RWPE2 (cell line): ENCODE measurements around the gene PCDHB6.
"Not testable (repeated sequence)": the region's sequence is repeated elsewhere in the genome, so short reads cannot be mapped to it uniquely, and the experiment has no call there.

Source experiments
- ATAC-seq: fragments of 200-7000 bp; cut with Tn5 transposase; 3 replicates; pipeline ENCODE4 v1.9.1; 2021; ENCODE audit warnings: low read depth
- DNase-seq: peaks from one replicate; pipeline ENCODE4 v3.0.0-alpha.2; 2020; ENCODE audit warnings: low spot score
- H3K27ac ChIP-seq: fragments of 450-650 bp; 2 replicates; pipeline ENCODE4 v1.5.1; 2017; ENCODE audit warnings: mild to moderate bottlenecking; ENCODE audit not compliant: poor library complexity, severe bottlenecking
- H3K27me3 ChIP-seq: fragments of 250-450 bp; sonication (Bioruptor Pico); 2 replicates; pipeline ENCODE4 v1.5.1; 2021; ENCODE audit warnings: mild to moderate bottlenecking, moderate library complexity; ENCODE audit not compliant: insufficient read depth, poor library complexity, severe bottlenecking
- H3K36me3 ChIP-seq: fragments of 250-450 bp; sonication (Bioruptor Pico); 2 replicates; pipeline ENCODE4 v1.5.1; 2020; ENCODE audit warnings: low read depth, mild to moderate bottlenecking, moderate library complexity
- H3K4me1 ChIP-seq: fragments of 250-450 bp; sonication (Bioruptor Pico); 2 replicates; pipeline ENCODE4 v1.5.1; 2021; ENCODE audit warnings: mild to moderate bottlenecking, moderate library complexity; ENCODE audit not compliant: insufficient read depth, poor library complexity, severe bottlenecking
- H3K4me3 ChIP-seq: fragments of 250-450 bp; sonication (Bioruptor Pico); 2 replicates; pipeline ENCODE4 v1.5.1; 2021; ENCODE audit warnings: mild to moderate bottlenecking, moderate library complexity; ENCODE audit not compliant: severe bottlenecking
- H3K9me3 ChIP-seq: fragments of 250-450 bp; sonication (Bioruptor Pico); 2 replicates; pipeline ENCODE4 v1.5.1; 2021; ENCODE audit warnings: mild to moderate bottlenecking, moderate library complexity; ENCODE audit not compliant: severe bottlenecking
- TF ChIP-seq, protein P1 (sequence below): fragments of 450-650 bp; IDR thresholded peaks from one replicate; pipeline ENCODE4 v1.5.1; 2017; ENCODE audit warnings: mild to moderate bottlenecking, moderate library complexity; ENCODE audit not compliant: poor library complexity, severe bottlenecking

The PCDHB6 gene

DNA sequence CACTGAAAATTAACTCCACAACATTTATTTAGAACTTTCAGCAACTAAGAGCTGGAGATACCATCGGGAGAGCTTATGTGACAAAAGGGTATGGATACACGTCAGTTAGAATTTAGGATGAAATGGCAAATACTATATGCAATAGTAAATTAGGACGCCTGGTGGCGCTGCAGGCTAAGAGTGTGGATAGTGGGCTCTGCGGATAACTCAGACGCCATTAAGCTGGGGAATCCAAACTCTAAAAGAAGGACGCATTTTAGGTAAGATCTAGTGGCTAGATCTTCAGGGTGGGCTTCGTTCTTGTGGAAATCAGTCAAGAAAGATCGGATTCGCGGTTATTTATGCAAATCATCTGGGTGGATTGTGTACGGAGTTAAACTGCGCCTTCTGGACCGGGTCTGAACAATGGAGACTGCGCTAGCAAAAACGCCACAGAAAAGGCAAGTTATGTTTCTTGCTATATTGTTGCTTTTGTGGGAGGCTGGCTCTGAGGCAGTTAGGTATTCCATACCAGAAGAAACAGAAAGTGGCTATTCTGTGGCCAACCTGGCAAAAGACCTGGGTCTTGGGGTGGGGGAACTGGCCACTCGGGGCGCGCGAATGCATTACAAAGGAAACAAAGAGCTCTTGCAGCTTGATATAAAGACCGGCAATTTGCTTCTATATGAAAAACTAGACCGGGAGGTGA is 14.7 kb upstream of the PCDHB6 start, which contains the start of gene PCDHB5:
Gene PCDHB5, plus strand, starts transcription at position 177 of the 688 bp plus-strand sequence. Its CDS starts 229 bp downstream, at position 406.
- TF ChIP-seq, protein P1, sequence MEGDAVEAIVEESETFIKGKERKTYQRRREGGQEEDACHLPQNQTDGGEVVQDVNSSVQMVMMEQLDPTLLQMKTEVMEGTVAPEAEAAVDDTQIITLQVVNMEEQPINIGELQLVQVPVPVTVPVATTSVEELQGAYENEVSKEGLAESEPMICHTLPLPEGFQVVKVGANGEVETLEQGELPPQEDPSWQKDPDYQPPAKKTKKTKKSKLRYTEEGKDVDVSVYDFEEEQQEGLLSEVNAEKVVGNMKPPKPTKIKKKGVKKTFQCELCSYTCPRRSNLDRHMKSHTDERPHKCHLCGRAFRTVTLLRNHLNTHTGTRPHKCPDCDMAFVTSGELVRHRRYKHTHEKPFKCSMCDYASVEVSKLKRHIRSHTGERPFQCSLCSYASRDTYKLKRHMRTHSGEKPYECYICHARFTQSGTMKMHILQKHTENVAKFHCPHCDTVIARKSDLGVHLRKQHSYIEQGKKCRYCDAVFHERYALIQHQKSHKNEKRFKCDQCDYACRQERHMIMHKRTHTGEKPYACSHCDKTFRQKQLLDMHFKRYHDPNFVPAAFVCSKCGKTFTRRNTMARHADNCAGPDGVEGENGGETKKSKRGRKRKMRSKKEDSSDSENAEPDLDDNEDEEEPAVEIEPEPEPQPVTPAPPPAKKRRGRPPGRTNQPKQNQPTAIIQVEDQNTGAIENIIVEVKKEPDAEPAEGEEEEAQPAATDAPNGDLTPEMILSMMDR = peak; percentile 62
- no peaks in the 10 kb centered on the region for H3K4me1 ChIP-seq
- peak within 1 kb of the TSS; percentile 8 for H3K4me3 ChIP-seq
- H3K36me3 ChIP-seq = no peaks in the 10 kb centered on the region
- no peak for DNase-seq
- H3K27ac ChIP-seq = no peak within 1 kb of the TSS
- peaks cover 10% of the 10 kb centered on the region for H3K9me3 ChIP-seq
- ATAC-seq = no peak; the same call in 2 of the 3 replicates
- H3K27me3 ChIP-seq = peaks cover 54% of the 10 kb centered on the region

DNA sequence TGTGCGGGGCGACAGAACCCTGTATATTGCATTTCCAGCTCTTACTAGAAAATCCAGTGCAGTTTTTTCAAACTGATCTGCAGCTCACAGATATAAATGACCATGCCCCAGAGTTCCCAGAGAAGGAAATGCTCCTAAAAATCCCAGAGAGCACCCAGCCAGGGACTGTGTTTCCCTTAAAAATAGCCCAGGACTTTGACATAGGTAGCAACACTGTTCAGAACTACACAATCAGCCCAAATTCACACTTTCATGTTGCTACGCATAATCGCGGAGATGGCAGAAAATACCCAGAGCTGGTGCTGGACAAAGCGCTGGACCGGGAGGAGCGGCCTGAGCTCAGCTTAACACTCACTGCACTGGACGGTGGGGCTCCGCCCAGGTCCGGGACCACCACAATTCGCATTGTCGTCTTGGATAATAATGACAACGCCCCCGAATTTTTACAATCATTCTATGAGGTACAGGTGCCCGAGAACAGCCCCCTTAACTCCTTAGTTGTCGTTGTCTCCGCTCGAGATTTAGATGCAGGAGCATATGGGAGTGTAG is 14.1 kb upstream of the PCDHB6 start:
- DNase-seq = no peak
- no peak overlapping the region for H3K27ac ChIP-seq
- peaks cover 50% of the 10 kb centered on the region for H3K27me3 ChIP-seq
- no peaks in the 10 kb centered on the region for H3K36me3 ChIP-seq
- peak overlapping the region; percentile 8 for H3K4me3 ChIP-seq
- no peaks in the 10 kb centered on the region for H3K4me1 ChIP-seq
- ATAC-seq = no peak
- H3K9me3 ChIP-seq = peaks cover 10% of the 10 kb centered on the region
- TF ChIP-seq, protein P1 = no peak

DNA sequence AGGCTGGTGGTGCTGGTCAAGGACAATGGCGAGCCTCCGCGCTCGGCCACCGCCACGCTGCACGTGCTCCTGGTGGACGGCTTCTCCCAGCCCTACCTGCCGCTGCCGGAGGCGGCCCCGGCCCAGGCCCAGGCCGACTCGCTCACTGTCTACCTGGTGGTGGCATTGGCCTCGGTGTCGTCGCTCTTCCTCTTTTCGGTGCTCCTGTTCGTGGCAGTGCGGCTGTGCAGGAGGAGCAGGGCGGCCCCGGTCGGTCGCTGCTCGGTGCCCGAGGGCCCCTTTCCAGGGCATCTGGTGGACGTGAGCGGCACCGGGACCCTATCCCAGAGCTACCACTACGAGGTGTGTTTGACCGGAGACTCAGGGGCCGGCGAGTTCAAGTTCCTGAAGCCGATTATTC is 12.5 kb upstream of the PCDHB6 start:
- H3K4me1 ChIP-seq, ATAC-seq, DNase-seq, H3K27ac ChIP-seq, H3K4me3 ChIP-seq, H3K36me3 ChIP-seq, H3K9me3 ChIP-seq: not testable (repeated sequence)
- H3K27me3 ChIP-seq = peaks cover 39% of the 10 kb centered on the region

DNA sequence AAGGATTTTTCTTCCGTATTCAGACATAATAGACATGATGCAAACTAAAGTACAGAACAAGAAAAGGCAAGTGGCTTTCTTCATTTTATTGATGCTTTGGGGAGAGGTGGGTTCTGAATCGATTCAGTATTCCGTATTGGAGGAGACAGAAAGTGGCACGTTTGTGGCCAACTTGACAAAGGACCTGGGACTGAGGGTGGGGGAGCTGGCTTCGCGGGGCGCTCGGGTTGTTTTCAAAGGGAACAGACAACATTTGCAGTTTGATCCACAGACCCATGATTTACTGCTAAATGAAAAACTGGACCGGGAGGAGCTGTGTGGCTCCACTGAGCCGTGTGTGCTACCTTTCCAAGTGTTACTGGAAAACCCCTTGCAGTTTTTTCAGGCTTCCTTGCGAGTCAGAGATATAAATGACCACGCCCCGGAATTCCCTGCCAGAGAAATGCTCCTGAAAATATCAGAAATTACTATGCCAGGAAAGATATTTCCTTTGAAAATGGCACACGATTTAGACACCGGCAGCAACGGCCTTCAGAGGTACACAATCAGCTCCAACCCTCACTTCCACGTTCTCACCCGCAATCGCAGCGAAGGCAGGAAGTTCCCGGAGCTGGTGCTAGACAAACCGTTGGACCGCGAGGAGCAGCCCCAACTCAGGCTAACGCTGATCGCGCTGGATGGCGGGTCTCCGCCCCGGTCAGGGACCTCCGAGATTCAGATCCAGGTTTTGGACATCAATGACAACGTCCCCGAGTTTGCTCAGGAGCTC is 551 bp downstream of the PCDHB6 start:
- TF ChIP-seq, protein P1 = no peak
- peaks cover 70% of the 10 kb centered on the region for H3K27me3 ChIP-seq
- H3K4me1 ChIP-seq = no peaks in the 10 kb centered on the region
- H3K9me3 ChIP-seq = peaks cover 2% of the 10 kb centered on the region
- H3K27ac ChIP-seq = no peak overlapping the region
- no peaks in the 10 kb centered on the region for H3K36me3 ChIP-seq
- ATAC-seq = no peak; the same call in 2 of the 3 replicates
- H3K4me3 ChIP-seq = no peak overlapping the region
- no peak for DNase-seq

DNA sequence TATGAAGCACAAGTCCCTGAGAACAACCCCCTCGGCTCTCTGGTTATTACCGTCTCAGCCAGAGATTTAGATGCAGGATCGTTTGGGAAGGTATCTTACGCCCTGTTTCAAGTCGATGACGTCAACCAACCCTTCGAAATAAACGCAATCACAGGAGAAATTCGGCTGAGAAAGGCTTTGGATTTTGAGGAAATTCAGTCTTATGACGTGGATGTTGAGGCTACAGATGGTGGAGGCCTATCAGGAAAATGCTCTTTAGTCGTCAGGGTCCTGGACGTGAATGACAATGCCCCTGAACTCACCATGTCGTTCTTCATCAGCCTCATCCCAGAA is 1.1 kb downstream of the PCDHB6 start:
- peaks cover 2% of the 10 kb centered on the region for H3K9me3 ChIP-seq

DNA sequence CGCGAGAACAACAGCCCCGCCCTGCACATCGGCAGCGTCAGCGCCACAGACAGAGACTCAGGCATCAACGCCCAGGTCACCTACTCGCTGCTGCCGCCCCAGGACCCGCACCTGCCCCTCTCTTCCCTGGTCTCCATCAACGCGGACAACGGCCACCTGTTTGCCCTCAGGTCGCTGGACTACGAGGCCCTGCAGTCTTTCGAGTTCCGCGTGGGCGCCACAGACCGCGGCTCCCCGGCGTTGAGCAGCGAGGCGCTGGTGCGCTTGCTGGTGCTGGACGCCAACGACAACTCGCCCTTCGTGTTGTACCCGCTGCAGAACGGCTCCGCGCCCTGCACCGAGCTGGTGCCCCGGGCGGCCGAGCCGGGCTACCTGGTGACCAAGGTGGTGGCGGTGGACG is 1.8 kb downstream of the PCDHB6 start:
- H3K4me1 ChIP-seq, DNase-seq, H3K27ac ChIP-seq, H3K36me3 ChIP-seq, H3K9me3 ChIP-seq, ATAC-seq, H3K4me3 ChIP-seq: not testable (repeated sequence)
- peaks cover 72% of the 10 kb centered on the region for H3K27me3 ChIP-seq

More for the DNA sequence above, 1.1 kb downstream of the PCDHB6 start:
- Histone ChIP-seq H3K4me1 (no peaks in the 10 kb centered on the region), H3K36me3 (no peaks in the 10 kb centered on the region), H3K27ac (no peak overlapping the region), H3K27me3 (peaks cover 72% of the 10 kb centered on the region), H3K4me3 (no peak overlapping the region)
- ATAC-seq (no peak), DNase-seq (no peak)
- TF ChIP-seq, protein P1 = no peak

DNA sequence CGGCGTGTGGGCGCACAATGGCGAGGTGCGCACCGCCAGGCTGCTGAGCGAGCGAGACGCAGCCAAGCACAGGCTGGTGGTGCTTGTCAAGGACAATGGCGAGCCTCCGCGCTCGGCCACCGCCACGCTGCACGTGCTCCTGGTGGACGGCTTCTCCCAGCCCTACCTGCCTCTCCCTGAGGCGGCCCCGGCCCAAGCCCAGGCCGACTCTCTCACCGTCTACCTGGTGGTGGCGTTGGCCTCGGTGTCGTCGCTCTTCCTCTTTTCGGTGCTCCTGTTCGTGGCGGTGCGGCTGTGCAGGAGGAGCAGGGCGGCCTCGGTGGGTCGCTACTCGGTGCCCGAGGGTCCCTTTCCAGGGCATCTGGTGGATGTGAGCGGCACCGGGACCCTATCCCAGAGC is 2.2 kb downstream of the PCDHB6 start:
- not testable (repeated sequence) for H3K4me1 ChIP-seq, H3K4me3 ChIP-seq, DNase-seq, H3K9me3 ChIP-seq, H3K27ac ChIP-seq, ATAC-seq, H3K36me3 ChIP-seq
- peaks cover 71% of the 10 kb centered on the region for H3K27me3 ChIP-seq
